Coronary artery (tissue), 2 donors: ENCODE data around the gene SKIDA1.
A peak's percentile ranks its signal among the peaks of the same experiment; 100 is the strongest.

Source experiments
- DNase-seq: peaks from one replicate; pipeline ENCODE4 v3.0.0-alpha.2; 2017; ENCODE audit warnings: low spot score
- H3K27ac ChIP-seq, 2 donors: fragments of 200-600 bp; sonication (generic); one replicate each; pipeline ENCODE4 v1.5.1; 2016 to 2019
- H3K4me3 ChIP-seq: fragments of 200-600 bp; sonication (generic); 2 replicates; pipeline ENCODE4 v1.5.1; 2016; ENCODE audit warnings: mild to moderate bottlenecking, moderate library complexity
- CTCF ChIP-seq: fragments of 200-600 bp; sonication (generic); IDR thresholded peaks from one replicate; pipeline ENCODE4 v1.5.1; 2019; ENCODE audit warnings: antibody characterized with exemption

SKIDA1 gene

GRCh38 chr10:21510241-21511094 lies 15.0 kb downstream of the SKIDA1 start:
- no peak for TF ChIP-seq CTCF
- Histone ChIP-seq H3K4me3 (peak overlapping the region; percentile 70), H3K27ac (peak overlapping the region; percentile 23 to 36)
- DNase-seq, result no peak

- peak overlapping the region; percentile 23 to 36 for H3K27ac ChIP-seq
- H3K4me3 ChIP-seq, result peak overlapping the region; percentile 70
- no peak for TF ChIP-seq CTCF
- DNase-seq, result no peak
Measured at GRCh38 chr10:21509341-21510240, 15.9 kb downstream of the SKIDA1 start.

- H3K4me3 ChIP-seq, result no peak overlapping the region
- DNase-seq, result no peak
- no peak overlapping the region for H3K27ac ChIP-seq
- no peak for TF ChIP-seq CTCF
Measured at GRCh38 chr10:21508706-21509331, 16.7 kb downstream of the SKIDA1 start.

GRCh38 chr10:21507150-21507549 lies 18.3 kb downstream of the SKIDA1 start:
- DNase-seq, result no peak
- no peak for TF ChIP-seq CTCF
- Histone ChIP-seq H3K4me3 (no peak overlapping the region), H3K27ac (no peak overlapping the region)

- no peak for TF ChIP-seq CTCF
- no peak overlapping the region for H3K27ac ChIP-seq
- DNase-seq, result no peak
- no peak overlapping the region for H3K4me3 ChIP-seq
Measured at GRCh38 chr10:21506351-21506750, 19.1 kb downstream of the SKIDA1 start.

- Histone ChIP-seq H3K4me3 (no peak overlapping the region), H3K27ac (no peak overlapping the region)
- DNase-seq, result no peak
- TF ChIP-seq CTCF, result no peak
Measured at GRCh38 chr10:21505711-21506278, 19.7 kb downstream of the SKIDA1 start.
